CD8-positive, alpha-beta memory T cell (primary cell): Measurements from ENCODE around the gene EDIL3. TPM values are rescaled to one million over a fixed set of nuclear protein-coding genes. Genes with fewer than 3 reads are reported as not detected.
"Not testable (repeated sequence)": the region's sequence is repeated elsewhere in the genome, so short reads cannot be mapped to it uniquely, and the experiment has no call there.

Experiments used
- CTCF ChIA-PET: fragments of 350-600 bp; sonication (Branson Sonifier 250); formaldehyde crosslinking; loops from one replicate; lab custom pipeline; 2021; ENCODE audit warnings: antibody characterized with exemption; lab: Charles Lee
- POLR2A ChIA-PET: fragments of 350-600 bp; sonication (Branson Sonifier 250); formaldehyde crosslinking; loops from one replicate; lab custom pipeline; 2021; ENCODE audit warnings: antibody characterized with exemption; lab: Charles Lee
- DNase-seq, 5 donors: peaks; one replicate each; pipeline versions ENCODE4 v3.0.0 to v3.0.0-alpha.2; 2020 to 2022; ENCODE audit warnings: mixed read lengths in 1 of 5
- H3K27ac ChIP-seq: one replicate; pipeline ENCODE4 v1.7.0; 2013; ENCODE audit warnings: low read depth, mild to moderate bottlenecking, low read length, moderate library complexity
- H3K27me3 ChIP-seq: 2 replicates; pipeline ENCODE4 v1.7.0; 2013; ENCODE audit warnings: low read length, mild to moderate bottlenecking; ENCODE audit not compliant: insufficient read depth, poor library complexity, severe bottlenecking
- H3K36me3 ChIP-seq: 2 replicates; pipeline ENCODE4 v1.7.0; 2013; ENCODE audit warnings: mild to moderate bottlenecking, low read length, moderate library complexity; ENCODE audit not compliant: insufficient read depth
- H3K4me1 ChIP-seq: 2 replicates; pipeline ENCODE4 v1.7.0; 2013; ENCODE audit warnings: mild to moderate bottlenecking, low read length, moderate library complexity; ENCODE audit not compliant: insufficient read depth
- H3K4me3 ChIP-seq: 2 replicates; pipeline ENCODE4 v1.7.0; 2013; ENCODE audit warnings: mild to moderate bottlenecking, low read length
- H3K9me3 ChIP-seq: 2 replicates; pipeline ENCODE4 v1.7.0; 2013; ENCODE audit warnings: mild to moderate bottlenecking, low read length
- H3K27ac Mint-ChIP-seq, 8 donors: one replicate each; pipeline ENCODE4 v1.8.0; 2020 to 2021; ENCODE audit warnings: mixed read lengths in 8 of 8, mild to moderate bottlenecking in 6 of 8, inconsistent platforms in 3 of 8, moderate library complexity in 3 of 8
- H3K27me3 Mint-ChIP-seq, 2 donors: one replicate each; pipeline ENCODE4 v1.8.0; 2020 to 2021; ENCODE audit warnings: mixed read lengths in 2 of 2, mild to moderate bottlenecking in 1 of 2, moderate library complexity in 1 of 2
- H3K36me3 Mint-ChIP-seq, 3 donors: one replicate each; pipeline ENCODE4 v1.8.0; 2020 to 2021; ENCODE audit warnings: mixed read lengths in 3 of 3, inconsistent platforms in 1 of 3, mild to moderate bottlenecking in 1 of 3
- H3K4me1 Mint-ChIP-seq, 3 donors: one replicate each; pipeline ENCODE4 v1.8.0; 2020 to 2021; ENCODE audit warnings: mixed read lengths in 3 of 3, inconsistent platforms in 1 of 3, mild to moderate bottlenecking in 1 of 3
- H3K4me3 Mint-ChIP-seq, 7 donors: one replicate each; pipeline ENCODE4 v1.8.0; 2020 to 2021; ENCODE audit warnings: mixed read lengths in 7 of 7, mild to moderate bottlenecking in 6 of 7, moderate library complexity in 4 of 7, inconsistent platforms in 2 of 7
- H3K9me3 Mint-ChIP-seq, 5 donors: one replicate each; pipeline ENCODE4 v1.8.0; 2020 to 2022; ENCODE audit warnings: mixed read lengths in 5 of 5, mild to moderate bottlenecking in 3 of 5, moderate library complexity in 2 of 5, inconsistent platforms in 1 of 5
- polyA plus RNA-seq: library from polyadenylated mRNA; unstranded; fragments of 300-500 nt; fragmentation: Illumina TruSeq; gene quantifications from one replicate; pipeline ENCODE4 v1.2.3, GENCODE V29; 2021
- total RNA-seq, 2 experiments: library from RNA; stranded (reverse); gene quantifications; one replicate each; pipeline ENCODE4 v1.2.3, GENCODE V29; 2021

The EDIL3 gene
- total and polyA plus RNA-seq, 3 experiments from 2014 or later, result not detected

DNA sequence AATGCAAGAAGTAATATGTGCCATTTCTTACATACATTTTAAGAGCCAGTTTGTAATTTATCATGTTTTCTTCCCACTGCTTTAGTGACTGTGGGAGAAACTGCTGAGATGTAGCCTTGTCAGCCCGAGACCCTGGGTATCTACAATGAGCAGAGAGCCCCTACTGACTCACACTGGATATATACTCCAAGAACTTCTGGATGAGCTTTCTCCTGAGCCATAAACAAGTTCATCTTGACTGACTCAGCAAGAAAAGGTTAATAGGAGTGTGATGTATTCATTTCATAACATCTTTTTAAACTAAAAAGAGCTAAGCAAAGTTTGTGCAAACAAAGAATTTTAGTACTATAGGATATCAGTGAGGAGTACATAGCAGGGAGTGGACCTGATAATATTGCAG is 182.5 kb downstream of the EDIL3 start:
- DNase-seq, result no peak
- ChIA-PET POLR2A (no interaction called here), CTCF (no interaction called here)
- Mint-ChIP-seq H3K36me3 (no peaks in the 10 kb centered on the region), H3K27ac (no peak overlapping the region), H3K27me3 (no peaks in the 10 kb centered on the region), H3K9me3 (peaks cover 0 to 2% (median 0%) of the 10 kb centered on the region in 5 donors), H3K4me1 (no peaks in the 10 kb centered on the region), H3K4me3 (no peak overlapping the region)
- H3K36me3 ChIP-seq, result no peaks in the 10 kb centered on the region
- no peak overlapping the region for H3K27ac ChIP-seq
- H3K4me3 ChIP-seq, result no peak overlapping the region
- no peaks in the 10 kb centered on the region for H3K9me3 ChIP-seq
- H3K27me3 ChIP-seq, result no peaks in the 10 kb centered on the region
- H3K4me1 ChIP-seq, result no peaks in the 10 kb centered on the region

DNA sequence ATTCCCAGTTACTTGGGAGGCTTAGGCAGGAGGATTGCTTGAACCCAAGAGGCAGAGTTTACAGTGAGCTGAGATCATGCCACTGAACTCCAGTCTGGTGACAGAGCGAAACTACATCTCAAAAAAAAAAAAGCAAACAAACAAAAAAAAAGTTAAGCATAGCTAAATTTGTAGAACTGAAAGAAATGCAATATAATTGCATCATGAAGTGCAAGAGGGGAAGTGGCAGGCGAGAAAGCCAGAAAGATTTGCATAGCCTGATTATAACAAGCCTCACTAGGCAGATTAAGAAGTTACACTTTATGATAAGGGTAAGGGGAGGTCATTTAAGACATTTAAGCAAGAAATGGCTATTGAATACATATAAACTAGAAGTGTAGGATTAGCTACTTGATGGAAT is 187.1 kb downstream of the EDIL3 start:
- Histone ChIP-seq H3K4me3 (no peak overlapping the region), H3K27me3 (no peaks in the 10 kb centered on the region), H3K9me3 (no peaks in the 10 kb centered on the region), H3K27ac (no peak overlapping the region), H3K4me1 (no peaks in the 10 kb centered on the region), H3K36me3 (no peaks in the 10 kb centered on the region)
- ChIA-PET POLR2A (no interaction called here), CTCF (no interaction called here)
- Mint-ChIP-seq H3K9me3 (peaks cover 0 to 6% (median 0%) of the 10 kb centered on the region in 5 donors), H3K4me1 (no peaks in the 10 kb centered on the region), H3K27me3 (no peaks in the 10 kb centered on the region), H3K36me3 (no peaks in the 10 kb centered on the region), H3K27ac (no peak overlapping the region), H3K4me3 (no peak overlapping the region)
- no peak for DNase-seq

DNA sequence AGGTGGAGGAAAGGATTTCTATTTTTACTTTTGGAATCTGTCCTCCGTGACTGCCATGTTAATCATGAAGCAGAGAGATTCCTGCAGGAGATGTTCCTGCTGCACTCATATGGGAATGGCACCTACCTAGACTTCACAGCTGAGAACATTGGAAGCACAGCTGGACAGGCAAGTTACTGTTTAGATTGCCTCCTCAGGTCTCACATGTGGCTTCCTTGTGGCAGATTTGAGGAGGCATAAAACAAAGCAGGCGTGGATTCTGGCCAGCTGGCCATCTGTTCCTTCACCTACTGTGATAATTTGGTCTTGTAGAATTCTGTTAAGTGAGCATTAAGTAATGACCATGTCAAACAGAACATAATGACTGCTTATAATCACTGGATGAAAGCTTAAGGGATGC is 193.4 kb downstream of the EDIL3 start:
- Mint-ChIP-seq H3K36me3 (no peaks in the 10 kb centered on the region), H3K27me3 (no peaks in the 10 kb centered on the region), H3K27ac (no peak overlapping the region), H3K4me1 (no peaks in the 10 kb centered on the region), H3K4me3 (no peak overlapping the region), H3K9me3 (peaks cover 0 to 2% (median 0%) of the 10 kb centered on the region in 5 donors)
- H3K27me3 ChIP-seq, result no peaks in the 10 kb centered on the region
- H3K27ac ChIP-seq, result no peak overlapping the region
- no peaks in the 10 kb centered on the region for H3K9me3 ChIP-seq
- no peak overlapping the region for H3K4me3 ChIP-seq
- ChIA-PET POLR2A (no interaction called here), CTCF (no interaction called here)
- no peak for DNase-seq
- no peaks in the 10 kb centered on the region for H3K4me1 ChIP-seq
- no peaks in the 10 kb centered on the region for H3K36me3 ChIP-seq

DNA sequence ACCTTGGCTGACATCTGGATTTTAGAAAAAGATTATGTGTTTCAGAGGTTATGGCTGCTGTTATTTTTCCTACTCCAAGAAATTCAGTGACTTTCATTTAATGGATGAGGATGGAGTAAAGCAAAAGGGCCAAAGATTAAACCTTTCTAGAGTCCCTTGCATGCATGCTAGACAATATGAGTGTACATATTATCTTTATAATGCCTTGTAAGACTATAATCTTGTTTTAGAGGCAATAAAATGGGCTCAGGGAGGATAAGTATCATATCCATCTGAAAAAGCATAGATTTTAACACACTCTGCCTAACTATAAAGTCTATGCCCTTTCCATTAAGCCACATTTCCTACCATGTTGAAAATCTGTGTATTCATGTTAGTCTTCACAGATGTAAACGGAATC is 199.8 kb downstream of the EDIL3 start:
- ChIA-PET POLR2A (no interaction called here), CTCF (no interaction called here)
- Mint-ChIP-seq H3K4me3 (no peak overlapping the region), H3K36me3 (no peaks in the 10 kb centered on the region), H3K27me3 (no peaks in the 10 kb centered on the region), H3K27ac (no peak overlapping the region), H3K4me1 (no peaks in the 10 kb centered on the region), H3K9me3 (peaks cover 2 to 8% (median 4%) of the 10 kb centered on the region in 5 donors)
- Histone ChIP-seq H3K27ac (no peak overlapping the region), H3K4me1 (no peaks in the 10 kb centered on the region), H3K4me3 (no peak overlapping the region), H3K9me3 (no peaks in the 10 kb centered on the region), H3K36me3 (no peaks in the 10 kb centered on the region), H3K27me3 (no peaks in the 10 kb centered on the region)
- no peak for DNase-seq

DNA sequence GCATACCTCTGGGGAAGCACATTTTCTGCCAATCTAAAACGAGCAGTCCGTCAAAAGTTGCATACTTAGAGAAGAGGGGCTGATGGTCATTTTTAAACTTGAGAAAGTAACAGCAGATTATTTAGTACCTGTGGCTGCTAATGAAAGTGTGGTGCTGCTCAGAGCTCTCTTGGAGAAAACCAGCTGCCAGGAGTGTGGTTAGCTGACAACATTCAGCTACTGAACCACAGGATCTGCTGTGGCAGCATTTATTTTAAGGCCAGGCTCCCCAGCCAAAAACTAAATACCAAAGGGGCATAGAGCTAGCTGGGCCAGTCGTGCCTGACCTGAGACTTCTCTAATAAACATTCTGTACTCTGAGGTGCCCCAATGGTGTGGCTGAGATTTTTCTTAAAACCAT is 203.6 kb downstream of the EDIL3 start:
- POLR2A ChIA-PET, result no interaction called here
- H3K36me3 ChIP-seq, result no peaks in the 10 kb centered on the region
- no peak overlapping the region for H3K4me3 ChIP-seq
- H3K4me1 ChIP-seq, result no peaks in the 10 kb centered on the region
- CTCF ChIA-PET, result no interaction called here
- no peak for DNase-seq
- H3K9me3 Mint-ChIP-seq, result peaks cover 2 to 8% (median 5%) of the 10 kb centered on the region in 5 donors
- H3K27ac Mint-ChIP-seq, result no peak overlapping the region
- no peaks in the 10 kb centered on the region for H3K27me3 ChIP-seq
- no peaks in the 10 kb centered on the region for H3K9me3 ChIP-seq
- H3K36me3 Mint-ChIP-seq, result no peaks in the 10 kb centered on the region
- no peaks in the 10 kb centered on the region for H3K4me1 Mint-ChIP-seq
- no peak overlapping the region for H3K27ac ChIP-seq
- H3K27me3 Mint-ChIP-seq, result no peaks in the 10 kb centered on the region
- no peak overlapping the region for H3K4me3 Mint-ChIP-seq

DNA sequence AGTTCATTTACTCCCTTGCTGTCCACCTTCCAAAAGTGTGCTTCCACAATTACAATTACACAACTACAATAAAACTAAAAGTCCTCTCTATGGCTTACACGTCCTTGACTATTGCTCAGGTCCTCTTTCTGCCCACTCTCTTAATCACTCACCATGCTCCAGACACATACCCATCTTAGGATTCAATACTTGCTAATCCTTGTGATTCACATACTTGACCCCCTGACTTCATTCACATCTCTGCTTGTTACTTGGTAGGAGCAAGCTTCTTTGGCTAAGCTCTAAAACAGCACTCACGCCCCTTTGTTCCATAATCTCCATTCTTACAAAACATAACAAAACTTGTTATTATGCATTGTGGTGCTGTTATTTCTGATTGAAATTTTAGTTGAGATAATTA is 215.8 kb downstream of the EDIL3 start:
- Mint-ChIP-seq H3K36me3 (no peaks in the 10 kb centered on the region), H3K27me3 (no peaks in the 10 kb centered on the region)
- CTCF ChIA-PET, result no interaction called here

DNA sequence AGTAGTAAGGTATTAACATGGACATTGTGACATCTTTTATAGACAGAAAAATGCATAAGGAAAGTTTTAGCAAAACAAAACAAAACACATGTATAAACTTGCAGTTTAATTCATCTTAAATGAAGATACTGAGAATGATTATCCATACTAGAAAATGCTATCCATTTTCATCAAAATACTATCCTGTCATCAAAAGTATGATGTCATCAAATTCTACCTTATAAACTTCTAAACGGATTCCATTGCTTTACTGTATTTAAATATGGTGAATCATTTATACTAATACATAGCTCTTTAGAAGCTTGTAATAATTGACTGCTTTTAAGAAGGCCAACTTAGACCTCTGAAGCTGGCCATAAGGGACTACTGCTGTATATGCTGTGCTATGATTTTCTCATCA is 221.0 kb downstream of the EDIL3 start:
- no peaks in the 10 kb centered on the region for H3K4me1 ChIP-seq
- no peak overlapping the region for H3K4me3 ChIP-seq
- ChIA-PET CTCF (no interaction called here), POLR2A (no interaction called here)
- no peak overlapping the region for H3K27ac ChIP-seq
- H3K27me3 ChIP-seq, result no peaks in the 10 kb centered on the region
- Mint-ChIP-seq H3K9me3 (peaks cover 0 to 9% (median 2%) of the 10 kb centered on the region in 5 donors), H3K27me3 (no peaks in the 10 kb centered on the region), H3K27ac (no peak overlapping the region), H3K4me1 (no peaks in the 10 kb centered on the region), H3K36me3 (no peaks in the 10 kb centered on the region), H3K4me3 (no peak overlapping the region)
- no peaks in the 10 kb centered on the region for H3K9me3 ChIP-seq
- no peaks in the 10 kb centered on the region for H3K36me3 ChIP-seq
- no peak for DNase-seq

More for the DNA sequence above, 215.8 kb downstream of the EDIL3 start:
- no peak overlapping the region for H3K4me3 ChIP-seq
- POLR2A ChIA-PET, result no interaction called here
- no peaks in the 10 kb centered on the region for H3K4me1 ChIP-seq
- H3K4me3 Mint-ChIP-seq, result no peak overlapping the region
- H3K4me1 Mint-ChIP-seq, result no peaks in the 10 kb centered on the region
- H3K36me3 ChIP-seq, result no peaks in the 10 kb centered on the region
- H3K27ac Mint-ChIP-seq, result no peak overlapping the region
- DNase-seq, result no peak
- H3K27me3 ChIP-seq, result no peaks in the 10 kb centered on the region
- H3K9me3 ChIP-seq, result no peaks in the 10 kb centered on the region
- no peak overlapping the region for H3K27ac ChIP-seq
- H3K9me3 Mint-ChIP-seq, result peaks cover 0 to 9% (median 3%) of the 10 kb centered on the region in 5 donors

DNA sequence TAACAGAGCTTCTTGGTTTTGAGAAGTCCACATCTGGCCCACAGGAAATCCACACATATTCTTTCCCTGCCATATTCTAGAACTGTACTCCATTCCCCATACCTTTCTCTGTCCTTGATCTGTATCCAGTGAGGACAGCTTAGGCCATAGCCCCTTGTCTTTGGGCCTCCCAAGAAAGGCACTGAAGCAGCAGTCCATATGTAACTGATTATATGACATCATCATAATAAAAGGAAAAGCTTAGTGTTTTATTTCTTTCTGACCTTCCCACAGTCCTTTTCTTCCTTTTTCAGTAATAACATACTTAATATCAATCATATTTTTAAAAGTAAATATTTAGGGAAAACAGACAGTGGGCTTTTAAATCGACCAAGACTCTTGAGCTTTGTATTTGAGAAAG is 222.0 kb downstream of the EDIL3 start:
- Mint-ChIP-seq H3K4me1 (no peaks in the 10 kb centered on the region), H3K9me3 (peaks cover 0 to 9% (median 2%) of the 10 kb centered on the region in 5 donors), H3K36me3 (no peaks in the 10 kb centered on the region), H3K27ac (no peak overlapping the region), H3K4me3 (no peak overlapping the region), H3K27me3 (no peaks in the 10 kb centered on the region)
- Histone ChIP-seq H3K9me3 (no peaks in the 10 kb centered on the region), H3K27me3 (no peaks in the 10 kb centered on the region), H3K36me3 (no peaks in the 10 kb centered on the region), H3K4me1 (no peaks in the 10 kb centered on the region), H3K27ac (no peak overlapping the region), H3K4me3 (no peak overlapping the region)
- ChIA-PET CTCF (no interaction called here), POLR2A (no interaction called here)
- DNase-seq, result no peak

DNA sequence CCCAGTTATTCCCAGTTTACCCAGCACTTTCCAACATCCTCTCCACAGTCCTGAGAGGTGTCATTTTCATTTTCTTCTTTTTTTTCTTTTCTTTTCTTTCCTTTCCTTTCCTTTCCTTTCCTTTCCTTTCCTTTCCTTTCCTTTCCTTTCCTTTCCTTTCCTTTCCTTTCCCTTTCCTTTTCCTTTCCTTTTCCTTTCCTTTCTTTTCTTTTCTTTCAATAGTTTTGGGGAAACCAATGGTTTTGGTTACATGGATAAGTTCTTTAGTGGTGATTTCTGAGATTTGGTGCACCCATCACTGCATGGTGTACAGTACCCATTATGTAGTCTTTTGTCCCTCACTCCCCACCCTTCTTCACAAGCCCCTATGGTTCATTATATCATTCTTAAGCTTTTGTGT is 224.0 kb downstream of the EDIL3 start:
- H3K9me3 Mint-ChIP-seq, H3K27me3 Mint-ChIP-seq, H3K4me3 Mint-ChIP-seq, H3K27ac Mint-ChIP-seq, DNase-seq, POLR2A ChIA-PET, H3K27ac ChIP-seq, H3K36me3 ChIP-seq, H3K9me3 ChIP-seq, H3K4me1 ChIP-seq, CTCF ChIA-PET, H3K36me3 Mint-ChIP-seq, H3K27me3 ChIP-seq, H3K4me3 ChIP-seq, H3K4me1 Mint-ChIP-seq: not testable (repeated sequence)
